GM23338 (cell line): Measurements from ENCODE around the gene COL24A1. TPM values are rescaled to one million over a fixed set of nuclear protein-coding genes. Genes with fewer than 3 reads are reported as not detected.

ENCODE experiments used
- ATAC-seq: fragments of 200-7000 bp; cut with Tn5 transposase; 3 replicates; pipeline ENCODE4 v1.9.1; 2020
- DNase-seq: peaks from one replicate; pipeline ENCODE4 v3.0.0-alpha.2; 2015; ENCODE audit warnings: low spot score
- H2AFZ ChIP-seq: fragments of 200-600 bp; sonication (generic); 2 replicates; pipeline ENCODE4 v1.8.0; 2016; ENCODE audit warnings: antibody characterized with exemption, mild to moderate bottlenecking, moderate library complexity
- H3F3A ChIP-seq: fragments of 200-600 bp; sonication (generic); replicated peaks from 2 replicates; pipeline ENCODE4 v1.8.0; 2017; ENCODE audit warnings: antibody characterized with exemption, mixed run types, low read depth
- H3K27ac ChIP-seq: fragments of 200-600 bp; sonication (generic); 2 replicates; pipeline ENCODE4 v1.6.1; 2016; ENCODE audit warnings: low read depth
- H3K27me3 ChIP-seq: fragments of 200-600 bp; sonication (generic); 2 replicates; pipeline ENCODE4 v1.8.0; 2016; ENCODE audit warnings: mild to moderate bottlenecking, mixed run types, moderate library complexity; ENCODE audit not compliant: insufficient read depth
- H3K36me3 ChIP-seq: fragments of 200-600 bp; sonication (generic); 2 replicates; pipeline ENCODE4 v1.8.0; 2016; ENCODE audit warnings: mild to moderate bottlenecking; ENCODE audit not compliant: insufficient read depth
- H3K4me1 ChIP-seq: fragments of 200-600 bp; sonication (generic); 2 replicates; pipeline ENCODE4 v1.8.0; 2016; ENCODE audit warnings: mild to moderate bottlenecking, moderate library complexity; ENCODE audit not compliant: insufficient read depth
- H3K4me2 ChIP-seq: fragments of 200-600 bp; sonication (generic); 2 replicates; pipeline ENCODE4 v1.7.1; 2017; ENCODE audit warnings: mixed run types
- H3K4me3 ChIP-seq: fragments of 200-600 bp; sonication (generic); 2 replicates; pipeline ENCODE4 v1.6.1; 2016; ENCODE audit warnings: mixed run types
- H3K79me2 ChIP-seq: fragments of 200-600 bp; sonication (generic); replicated peaks from 2 replicates; pipeline ENCODE4 v1.8.0; 2017; ENCODE audit warnings: mild to moderate bottlenecking; ENCODE audit not compliant: insufficient read depth
- H3K9me2 ChIP-seq: fragments of 200-600 bp; sonication (generic); 2 replicates; pipeline ENCODE4 v1.8.0; 2017; ENCODE audit not compliant: insufficient read depth
- H4K20me1 ChIP-seq: fragments of 200-600 bp; sonication (generic); replicated peaks from 2 replicates; pipeline ENCODE4 v1.8.0; 2017; ENCODE audit warnings: mild to moderate bottlenecking; ENCODE audit not compliant: insufficient read depth
- H3K27ac Mint-ChIP-seq: 2 replicates; pipeline ENCODE4 v1.8.0; 2020; ENCODE audit warnings: inconsistent platforms, mild to moderate bottlenecking, moderate library complexity, mixed read lengths
- H3K27me3 Mint-ChIP-seq: 3 replicates; pipeline ENCODE4 v1.8.0; 2022; ENCODE audit warnings: low read depth, mild to moderate bottlenecking, moderate library complexity, mixed read lengths, inconsistent platforms; ENCODE audit not compliant: insufficient read depth, poor library complexity
- H3K36me3 Mint-ChIP-seq: 3 replicates; pipeline ENCODE4 v1.8.0; 2021; ENCODE audit warnings: low read depth, mild to moderate bottlenecking, inconsistent platforms, moderate library complexity, mixed read lengths
- H3K4me1 Mint-ChIP-seq: 3 replicates; pipeline ENCODE4 v1.8.0; 2020; ENCODE audit warnings: mild to moderate bottlenecking, inconsistent platforms, mixed read lengths
- H3K4me3 Mint-ChIP-seq: 3 replicates; pipeline ENCODE4 v1.8.0; 2021; ENCODE audit warnings: moderate library complexity, mild to moderate bottlenecking, inconsistent platforms, mixed read lengths
- H3K9me3 Mint-ChIP-seq: 3 replicates; pipeline ENCODE4 v1.8.0; 2020; ENCODE audit warnings: moderate library complexity, mild to moderate bottlenecking, inconsistent platforms, mixed read lengths
- CREB1 ChIP-seq: fragments of 250-450 bp; sonication (Bioruptor Pico); IDR thresholded peaks from 2 replicates; pipeline ENCODE4 v1.5.0; 2020; ENCODE audit warnings: low read depth, mild to moderate bottlenecking, moderate library complexity
- CTCF ChIP-seq, 2 experiments: fragments of 200-600 bp in 1 of 2; sonication (generic) in 1 of 2; conservative IDR thresholded peaks; 2 replicates each; pipeline versions ENCODE4 v1.5.1 to v1.6.1; 2016 to 2017; ENCODE audit warnings: antibody characterized with exemption in 2 of 2, low read depth in 2 of 2, mild to moderate bottlenecking in 2 of 2, moderate library complexity in 1 of 2
- ETS1 ChIP-seq: IDR thresholded peaks from 2 replicates; pipeline ENCODE4 v1.6.1; 2016; ENCODE audit warnings: antibody characterized with exemption
- EZH2 ChIP-seq: fragments of 200-600 bp; sonication (generic); IDR thresholded peaks from one replicate; pipeline ENCODE4 v1.8.0; 2017; ENCODE audit warnings: antibody characterized with exemption, mild to moderate bottlenecking, low read depth; ENCODE audit not compliant: unreplicated experiment
- EZH2phosphoT487 ChIP-seq: fragments of 200-600 bp; sonication (generic); IDR thresholded peaks from one replicate; pipeline ENCODE4 v1.8.1; 2018; ENCODE audit warnings: antibody characterized with exemption; ENCODE audit not compliant: unreplicated experiment
- REST ChIP-seq: IDR thresholded peaks from one replicate; pipeline ENCODE4 v1.6.1; 2018; ENCODE audit warnings: antibody characterized with exemption; ENCODE audit not compliant: unreplicated experiment
- STAT1 ChIP-seq: IDR thresholded peaks from one replicate; pipeline ENCODE4 v1.6.1; 2016; ENCODE audit warnings: antibody characterized with exemption; ENCODE audit not compliant: unreplicated experiment
- ZNF114 ChIP-seq: fragments of 250-450 bp; sonication (Bioruptor Pico); IDR thresholded peaks from 2 replicates; pipeline ENCODE4 v1.5.0; 2020; ENCODE audit warnings: mild to moderate bottlenecking, moderate library complexity
- ZNF462 ChIP-seq: fragments of 250-450 bp; sonication (Bioruptor Pico); IDR thresholded peaks from 2 replicates; pipeline ENCODE4 v1.5.0; 2020; ENCODE audit warnings: mild to moderate bottlenecking, moderate library complexity
- polyA plus RNA-seq: library from polyadenylated mRNA; unstranded; fragments of >200 nt; fragmentation: Nextera tagmentation; extraction: Ambion mirVana; gene quantifications from 2 replicates; pipeline ENCODE4 v1.2.1, GENCODE V29; 2016
- total RNA-seq: library from RNA; depleted of rRNA; stranded (reverse); fragments of >200 nt; shearing (Covaris generic); gene quantifications from 2 replicates; pipeline ENCODE4 v1.2.3, GENCODE V29; 2014

COL24A1 gene
- total and polyA plus RNA-seq, 2 experiments from 2014 or later = 1.2 to 2.1 TPM

- Mint-ChIP-seq H3K4me3 (no peak overlapping the region), H3K27me3 (no peaks in the 10 kb centered on the region), H3K9me3 (no peaks in the 10 kb centered on the region), H3K36me3 (no peaks in the 10 kb centered on the region), H3K27ac (no peak overlapping the region), H3K4me1 (no peaks in the 10 kb centered on the region)
- ATAC-seq = no peak
- no peaks in the 10 kb centered on the region for H3K79me2 ChIP-seq
- H2AFZ ChIP-seq = no peak overlapping the region
- no peaks in the 10 kb centered on the region for H3K27me3 ChIP-seq
- no peak for DNase-seq
- no peaks in the 10 kb centered on the region for H3K9me2 ChIP-seq
- H3K4me3 ChIP-seq = no peak overlapping the region
- no peaks in the 10 kb centered on the region for H3F3A ChIP-seq
- no peaks in the 10 kb centered on the region for H3K4me1 ChIP-seq
- no peaks in the 10 kb centered on the region for H3K36me3 ChIP-seq
- H3K27ac ChIP-seq = no peak overlapping the region
- no peak for TF ChIP-seq EZH2
- H3K4me2 ChIP-seq = no peak overlapping the region
- H4K20me1 ChIP-seq = no peaks in the 10 kb centered on the region
These were observed 19.1 kb downstream of the COL24A1 start for GRCh38 chr1:86137436-86137835.

- Mint-ChIP-seq H3K27me3 (no peaks in the 10 kb centered on the region), H3K36me3 (no peaks in the 10 kb centered on the region), H3K4me3 (no peak overlapping the region), H3K4me1 (no peaks in the 10 kb centered on the region), H3K27ac (no peak overlapping the region), H3K9me3 (peaks cover 7% of the 10 kb centered on the region; the same call in 1 of the 3 replicates)
- ATAC-seq = no peak
- no peaks in the 10 kb centered on the region for H3K4me1 ChIP-seq
- no peaks in the 10 kb centered on the region for H3K79me2 ChIP-seq
- no peaks in the 10 kb centered on the region for H3K36me3 ChIP-seq
- no peaks in the 10 kb centered on the region for H4K20me1 ChIP-seq
- H2AFZ ChIP-seq = no peak overlapping the region
- no peaks in the 10 kb centered on the region for H3K27me3 ChIP-seq
- no peaks in the 10 kb centered on the region for H3F3A ChIP-seq
- no peak overlapping the region for H3K27ac ChIP-seq
- H3K4me3 ChIP-seq = no peak overlapping the region
- DNase-seq = no peak
- H3K4me2 ChIP-seq = no peak overlapping the region
- no peaks in the 10 kb centered on the region for H3K9me2 ChIP-seq
- no peak for TF ChIP-seq STAT1
- no peak for TF ChIP-seq ETS1
- no peak for TF ChIP-seq CTCF (conservative IDR thresholded peaks at IDR 0.05; ENCODE audit: low read depth in 2 of 2)
- no peak for TF ChIP-seq EZH2phosphoT487
- TF ChIP-seq ZNF462 = no peak
- no peak for TF ChIP-seq CREB1 (CRISPR knock-in tag)
- no peak for TF ChIP-seq ZNF114 (CRISPR knock-in tag)
- TF ChIP-seq REST = no peak
These were observed 37.3 kb downstream of the COL24A1 start for GRCh38 chr1:86119214-86119764.
